Measurements from ENCODE around the gene FOXK2. TPM values are rescaled to one million over a fixed set of nuclear protein-coding genes. Genes with fewer than 3 reads are reported as not detected.

Gene FOXK2
- total RNA-seq, 2 experiments from 2014 or later, result 32.5 to 33.7 TPM

DNA sequence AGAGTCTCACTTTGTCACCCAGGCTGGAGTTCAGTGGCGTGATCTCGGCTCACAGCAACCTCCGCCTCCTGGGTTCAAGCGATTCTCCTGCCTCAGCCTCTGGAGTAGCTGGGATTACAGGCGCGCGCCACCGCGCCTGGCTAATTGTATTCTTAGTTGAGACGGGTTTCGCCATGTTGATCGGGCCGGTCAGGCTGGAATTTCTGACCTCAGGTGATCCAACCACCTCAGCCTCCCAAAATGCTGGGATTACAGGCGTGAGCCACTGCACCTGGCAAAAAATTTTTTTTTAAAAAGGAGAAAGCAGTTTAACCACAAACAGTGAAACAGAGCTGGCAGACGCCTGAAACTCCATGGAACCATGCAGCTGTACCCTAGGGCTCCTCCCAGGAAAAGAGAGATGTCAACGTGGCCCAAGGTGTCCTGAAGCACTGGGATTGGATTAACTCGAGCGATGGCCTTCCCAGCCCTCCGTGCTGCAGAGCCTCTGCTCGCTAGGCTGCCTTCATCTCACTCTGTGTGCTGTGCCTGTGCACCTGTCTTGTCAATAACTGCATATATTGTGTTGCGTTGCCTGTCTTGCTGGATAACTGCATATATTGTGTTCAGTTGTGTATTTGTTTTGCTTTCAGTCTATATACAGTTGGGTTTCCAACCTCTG lies 29.6 kb upstream of the FOXK2 start:
- H3K9me3 Mint-ChIP-seq, result no peaks in the 10 kb centered on the region

DNA sequence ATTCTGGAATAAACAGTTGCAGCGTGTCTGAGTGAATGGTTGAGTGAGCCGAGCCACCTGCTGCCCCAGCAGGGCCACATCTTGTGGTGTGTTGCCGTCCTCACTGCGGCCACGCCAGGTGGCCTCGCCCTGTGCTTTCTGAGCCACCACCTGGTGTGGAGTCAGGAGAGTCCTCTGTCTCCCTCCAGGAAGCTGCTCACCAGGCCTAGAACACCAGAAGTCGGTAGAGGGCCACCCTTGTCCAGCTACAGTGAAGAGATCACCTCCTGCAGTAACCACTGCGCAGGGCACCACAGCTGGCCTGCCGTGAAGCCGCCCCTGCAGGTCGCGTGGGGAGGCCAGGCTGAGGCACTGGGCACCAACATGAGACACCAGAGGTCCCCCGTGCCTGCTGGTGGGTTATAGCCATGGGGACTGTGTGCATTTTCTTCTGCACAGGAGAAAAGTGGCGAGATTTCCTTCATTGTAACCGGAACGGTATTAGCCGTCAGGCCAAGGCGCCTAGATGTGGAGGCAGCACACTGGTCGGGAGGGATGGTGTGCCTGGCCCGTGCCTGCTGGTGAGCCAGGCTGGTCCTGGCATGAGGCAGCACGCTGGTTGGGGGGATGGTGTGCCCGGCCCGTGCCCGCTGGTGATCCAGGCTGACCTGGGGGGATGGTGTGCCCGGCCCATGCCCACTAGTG lies 28.9 kb upstream of the FOXK2 start:
- no peaks in the 10 kb centered on the region for H3K27me3 ChIP-seq (ENCODE audit: control insufficient read depth in 1 of 2, insufficient read depth in 2 of 2, low read length in 2 of 2)
- CTCF ChIA-PET, result no interaction called here
- intact Hi-C loops (cut with DNase I, micrococcal nuclease), result no loop called here
- POLR2A ChIA-PET, result no interaction called here
- TF ChIP-seq, protein P1, sequence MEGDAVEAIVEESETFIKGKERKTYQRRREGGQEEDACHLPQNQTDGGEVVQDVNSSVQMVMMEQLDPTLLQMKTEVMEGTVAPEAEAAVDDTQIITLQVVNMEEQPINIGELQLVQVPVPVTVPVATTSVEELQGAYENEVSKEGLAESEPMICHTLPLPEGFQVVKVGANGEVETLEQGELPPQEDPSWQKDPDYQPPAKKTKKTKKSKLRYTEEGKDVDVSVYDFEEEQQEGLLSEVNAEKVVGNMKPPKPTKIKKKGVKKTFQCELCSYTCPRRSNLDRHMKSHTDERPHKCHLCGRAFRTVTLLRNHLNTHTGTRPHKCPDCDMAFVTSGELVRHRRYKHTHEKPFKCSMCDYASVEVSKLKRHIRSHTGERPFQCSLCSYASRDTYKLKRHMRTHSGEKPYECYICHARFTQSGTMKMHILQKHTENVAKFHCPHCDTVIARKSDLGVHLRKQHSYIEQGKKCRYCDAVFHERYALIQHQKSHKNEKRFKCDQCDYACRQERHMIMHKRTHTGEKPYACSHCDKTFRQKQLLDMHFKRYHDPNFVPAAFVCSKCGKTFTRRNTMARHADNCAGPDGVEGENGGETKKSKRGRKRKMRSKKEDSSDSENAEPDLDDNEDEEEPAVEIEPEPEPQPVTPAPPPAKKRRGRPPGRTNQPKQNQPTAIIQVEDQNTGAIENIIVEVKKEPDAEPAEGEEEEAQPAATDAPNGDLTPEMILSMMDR (IDR thresholded peaks at IDR 0.05), result no peak
- Mint-ChIP-seq H3K36me3 (ENCODE audit: low read depth) (peaks cover 34% of the 10 kb centered on the region), H3K27ac (no peak overlapping the region), H3K27me3 (no peaks in the 10 kb centered on the region), H3K4me1 (ENCODE audit: low read depth) (peaks cover 19% of the 10 kb centered on the region), H3K9me3 (no peaks in the 10 kb centered on the region), H3K4me3 (no peak overlapping the region)
- H3K36me3 ChIP-seq (ENCODE audit: insufficient read depth, low read length), result peaks cover 28% of the 10 kb centered on the region
- no peak for ATAC-seq (ENCODE audit: poor library complexity)
- H3K4me1 ChIP-seq (ENCODE audit: insufficient read depth, low read length), result peaks cover 30% of the 10 kb centered on the region
- DNase-seq, result no peak
- no peak overlapping the region for H3K4me3 ChIP-seq (ENCODE audit: low read length)
- H3K27ac ChIP-seq (ENCODE audit: low read depth in 1 of 2, low read length in 2 of 2), result no peak overlapping the region
- H3K9me3 ChIP-seq (ENCODE audit: control insufficient read depth in 1 of 2, insufficient read depth in 1 of 2, low read length in 2 of 2), result no peaks in the 10 kb centered on the region

More for the DNA sequence above, 29.6 kb upstream of the FOXK2 start:
- peaks cover 18% of the 10 kb centered on the region for H3K4me1 Mint-ChIP-seq (ENCODE audit: low read depth)
- no peaks in the 10 kb centered on the region for H3K27me3 Mint-ChIP-seq
- Histone ChIP-seq H3K4me3 (ENCODE audit: low read length) (no peak overlapping the region), H3K36me3 (ENCODE audit: insufficient read depth, low read length) (peaks cover 33% of the 10 kb centered on the region), H3K9me3 (ENCODE audit: control insufficient read depth in 1 of 2, insufficient read depth in 1 of 2, low read length in 2 of 2) (no peaks in the 10 kb centered on the region), H3K27me3 (ENCODE audit: control insufficient read depth in 1 of 2, insufficient read depth in 2 of 2, low read length in 2 of 2) (no peaks in the 10 kb centered on the region), H3K4me1 (ENCODE audit: insufficient read depth, low read length) (peaks cover 30% of the 10 kb centered on the region), H3K27ac (ENCODE audit: low read depth in 1 of 2, low read length in 2 of 2) (no peak overlapping the region)
- peaks cover 41% of the 10 kb centered on the region for H3K36me3 Mint-ChIP-seq (ENCODE audit: low read depth)
- TF ChIP-seq, protein P1 (IDR thresholded peaks at IDR 0.05), result no peak
- ATAC-seq (ENCODE audit: poor library complexity) (no peak), DNase-seq (no peak)
- intact Hi-C loops (cut with DNase I, micrococcal nuclease), result no loop called here
- H3K4me3 Mint-ChIP-seq, result no peak overlapping the region
- H3K27ac Mint-ChIP-seq, result no peak overlapping the region
- CTCF ChIA-PET, result no interaction called here
- POLR2A ChIA-PET, result no interaction called here

DNA sequence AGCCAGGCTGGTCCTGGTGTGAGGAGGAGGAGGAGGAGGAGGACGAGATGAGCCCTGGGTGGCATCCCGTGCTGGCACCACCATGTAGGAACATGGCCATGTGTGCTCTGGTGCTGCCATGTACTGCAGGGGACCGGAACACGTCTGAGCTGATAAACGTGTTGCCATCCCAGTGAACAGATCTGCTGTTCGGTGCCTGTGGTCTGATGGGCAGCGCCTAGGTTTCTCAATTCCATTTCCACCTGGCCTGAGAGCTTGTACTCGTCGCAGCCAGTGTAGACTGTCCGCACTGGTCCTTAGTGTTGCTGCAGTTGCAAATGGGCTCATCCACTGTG lies 28.4 kb upstream of the FOXK2 start:
- POLR2A ChIA-PET, result no interaction called here
- no peak overlapping the region for H3K27ac Mint-ChIP-seq

More for the DNA sequence above, 28.4 kb upstream of the FOXK2 start:
- no peak overlapping the region for H3K4me3 Mint-ChIP-seq
- Histone ChIP-seq H3K27me3 (ENCODE audit: control insufficient read depth in 1 of 2, insufficient read depth in 2 of 2, low read length in 2 of 2) (no peaks in the 10 kb centered on the region), H3K4me3 (ENCODE audit: low read length) (no peak overlapping the region), H3K9me3 (ENCODE audit: control insufficient read depth in 1 of 2, insufficient read depth in 1 of 2, low read length in 2 of 2) (no peaks in the 10 kb centered on the region), H3K27ac (ENCODE audit: low read depth in 1 of 2, low read length in 2 of 2) (no peak overlapping the region), H3K4me1 (ENCODE audit: insufficient read depth, low read length) (peaks cover 30% of the 10 kb centered on the region), H3K36me3 (ENCODE audit: insufficient read depth, low read length) (peaks cover 23% of the 10 kb centered on the region)
- DNase-seq, result no peak
- H3K4me1 Mint-ChIP-seq (ENCODE audit: low read depth), result peaks cover 14% of the 10 kb centered on the region
- TF ChIP-seq, protein P1 (IDR thresholded peaks at IDR 0.05), result no peak
- no peaks in the 10 kb centered on the region for H3K9me3 Mint-ChIP-seq
- H3K36me3 Mint-ChIP-seq (ENCODE audit: low read depth), result peaks cover 29% of the 10 kb centered on the region
- intact Hi-C loops (cut with DNase I, micrococcal nuclease), result no loop called here
- CTCF ChIA-PET, result no interaction called here
- ATAC-seq (ENCODE audit: poor library complexity), result no peak
- no peaks in the 10 kb centered on the region for H3K27me3 Mint-ChIP-seq

Data from CD4-positive, alpha-beta T cell (primary cell).